ENCODE measurements around the gene VPS37D.
"Not testable (repeated sequence)": the region's sequence is repeated elsewhere in the genome, so short reads cannot be mapped to it uniquely, and the experiment has no call there.

The VPS37D gene

GRCh38 chr7:73667344-73668102 lies at the start of gene VPS37D:
Gene VPS37D, plus strand, starts transcription at chr7:73667831. Its CDS starts 128 bp downstream, at chr7:73667959.
- DNase-seq, result no peak

- DNase-seq, result peak; percentile 43
Measured at GRCh38 chr7:73618538-73618937, 49.1 kb upstream of the VPS37D start.

- not testable (repeated sequence) for DNase-seq
Measured at GRCh38 chr7:73619394-73619793, 48.2 kb upstream of the VPS37D start.

GRCh38 chr7:73621168-73622063 lies 46.2 kb upstream of the VPS37D start:
- DNase-seq, result no peak

- no peak for DNase-seq
Measured at GRCh38 chr7:73622527-73622908, 45.1 kb upstream of the VPS37D start.

- no peak for DNase-seq
Measured at GRCh38 chr7:73622909-73623797, 44.5 kb upstream of the VPS37D start.

GRCh38 chr7:73623798-73624668 lies 43.6 kb upstream of the VPS37D start, which contains the start of gene MLXIPL:
Gene MLXIPL, minus strand, starts transcription at chr7:73624522. Its CDS starts 30 bp downstream, at chr7:73624492.
- no peak for DNase-seq

- no peak for DNase-seq
Measured at GRCh38 chr7:73624669-73625001, 43.0 kb upstream of the VPS37D start.

GRCh38 chr7:73625276-73625675 lies 42.4 kb upstream of the VPS37D start:
- DNase-seq, result no peak

- peak; percentile 16 for DNase-seq
Measured at GRCh38 chr7:73626814-73627213, 40.8 kb upstream of the VPS37D start.

GRCh38 chr7:73628504-73628903 lies 39.1 kb upstream of the VPS37D start:
- no peak for DNase-seq

GRCh38 chr7:73631558-73631957 lies 36.1 kb upstream of the VPS37D start:
- no peak for DNase-seq

GRCh38 chr7:73633323-73633722 lies 34.3 kb upstream of the VPS37D start:
- no peak for DNase-seq

- no peak for DNase-seq
Measured at GRCh38 chr7:73633844-73634243, 33.8 kb upstream of the VPS37D start.

- no peak for DNase-seq
Measured at GRCh38 chr7:73635428-73636200, 32.0 kb upstream of the VPS37D start.

GRCh38 chr7:73638911-73639310 lies 28.7 kb upstream of the VPS37D start:
- no peak for DNase-seq

GRCh38 chr7:73642834-73643233 lies 24.8 kb upstream of the VPS37D start:
- DNase-seq, result no peak

GRCh38 chr7:73644688-73645286 lies 22.8 kb upstream of the VPS37D start:
- no peak for DNase-seq

GRCh38 chr7:73645643-73646174 lies 21.9 kb upstream of the VPS37D start:
- DNase-seq, result no peak
